SK-N-SH treated with all-trans-retinoic acid at 6 μM for 48 hours (cell line): Measurements from ENCODE around the gene SIL1.

Source experiments
- ATAC-seq: fragments of 200-7000 bp; cut with Tn5 transposase; 3 replicates; pipeline ENCODE4 v1.9.1; 2020; ENCODE audit warnings: mild to moderate bottlenecking, moderate library complexity
- ARNTL ChIP-seq: fragments of 450-650 bp; formaldehyde crosslinking; IDR thresholded peaks from 2 replicates; pipeline ENCODE4 v1.5.0; 2020; ENCODE audit warnings: low read depth, mild to moderate bottlenecking, moderate library complexity, borderline replicate concordance
- BACH2 ChIP-seq: fragments of 250-450 bp; sonication (Bioruptor Pico); IDR thresholded peaks from 2 replicates; pipeline ENCODE4 v1.9.0; 2021; ENCODE audit warnings: mild to moderate bottlenecking, borderline replicate concordance
- CSDC2 ChIP-seq: fragments of 250-450 bp; sonication (Bioruptor Pico); IDR thresholded peaks from 2 replicates; pipeline ENCODE4 v1.5.0; 2020; ENCODE audit warnings: mild to moderate bottlenecking, moderate library complexity
- GLIS3 ChIP-seq: fragments of 250-450 bp; sonication (Bioruptor Pico); IDR thresholded peaks from 2 replicates; pipeline ENCODE4 v1.5.0; 2020; ENCODE audit warnings: mild to moderate bottlenecking, moderate library complexity
- ISL1 ChIP-seq: fragments of 250-450 bp; sonication (Bioruptor Pico); IDR thresholded peaks from 2 replicates; pipeline ENCODE4 v2.1.2; 2022; ENCODE audit warnings: mild to moderate bottlenecking, moderate library complexity
- OSR1 ChIP-seq: fragments of 250-450 bp; sonication (Bioruptor Pico); IDR thresholded peaks from 2 replicates; pipeline ENCODE4 v1.8.0; 2022; ENCODE audit warnings: moderate library complexity, mild to moderate bottlenecking, inconsistent platforms
- RARB ChIP-seq: fragments of 250-450 bp; sonication (Bioruptor Pico); IDR thresholded peaks from 2 replicates; pipeline ENCODE4 v1.8.0; 2021; ENCODE audit warnings: mild to moderate bottlenecking, moderate library complexity
- SNAI2 ChIP-seq: fragments of 250-450 bp; sonication (Bioruptor Pico); IDR thresholded peaks from 2 replicates; pipeline ENCODE4 v1.5.0; 2020; ENCODE audit warnings: mild to moderate bottlenecking, moderate library complexity
- TCF4 ChIP-seq: fragments of 250-450 bp; sonication (Bioruptor Pico); IDR thresholded peaks from 2 replicates; pipeline ENCODE4 v1.8.0; 2021; ENCODE audit warnings: mild to moderate bottlenecking, moderate library complexity, borderline replicate concordance
- ZC3H10 ChIP-seq: fragments of 250-450 bp; sonication (Bioruptor Pico); IDR thresholded peaks from 2 replicates; pipeline ENCODE4 v1.5.1; 2021; ENCODE audit warnings: mild to moderate bottlenecking, moderate library complexity
- ZFP3 ChIP-seq: fragments of 250-450 bp; sonication (Bioruptor Pico); IDR thresholded peaks from 2 replicates; pipeline ENCODE4 v1.5.0; 2020; ENCODE audit warnings: mild to moderate bottlenecking, moderate library complexity
- ZFP30 ChIP-seq: fragments of 450-650 bp; formaldehyde crosslinking; IDR thresholded peaks from 2 replicates; pipeline ENCODE4 v1.5.0; 2022; ENCODE audit warnings: mild to moderate bottlenecking, moderate library complexity
- ZNF565 ChIP-seq: fragments of 450-650 bp; formaldehyde crosslinking; conservative IDR thresholded peaks from 2 replicates; pipeline ENCODE4 v1.5.0; 2020; ENCODE audit warnings: low read depth, mild to moderate bottlenecking, moderate library complexity
- ZNF70 ChIP-seq: fragments of 450-650 bp; formaldehyde crosslinking; IDR thresholded peaks from 2 replicates; pipeline ENCODE4 v1.5.0; 2020; ENCODE audit warnings: mild to moderate bottlenecking, moderate library complexity
- ZNF8 ChIP-seq: fragments of 450-650 bp; formaldehyde crosslinking; IDR thresholded peaks from 2 replicates; pipeline ENCODE4 v1.5.0; 2020; ENCODE audit warnings: mild to moderate bottlenecking, moderate library complexity
- TF ChIP-seq, protein P1 (sequence below): fragments of 250-450 bp; sonication (Bioruptor Pico); IDR thresholded peaks from 2 replicates; pipeline ENCODE4 v1.8.0; 2021; ENCODE audit warnings: low read depth, mild to moderate bottlenecking, moderate library complexity, borderline replicate concordance
- TF ChIP-seq, protein P2 (sequence below): fragments of 250-450 bp; sonication (Bioruptor Pico); IDR thresholded peaks from 2 replicates; pipeline ENCODE4 v1.5.1; 2021; ENCODE audit warnings: mild to moderate bottlenecking, moderate library complexity
- TF ChIP-seq, protein P3 (sequence below): fragments of 250-450 bp; sonication (Bioruptor Pico); IDR thresholded peaks from 2 replicates; pipeline ENCODE4 v1.5.1; 2020; ENCODE audit warnings: low read depth, mild to moderate bottlenecking, moderate library complexity
- TF ChIP-seq, protein P4 (sequence below): fragments of 250-450 bp; sonication (Bioruptor Pico); IDR thresholded peaks from 2 replicates; pipeline ENCODE4 v1.8.0; 2020; ENCODE audit warnings: mild to moderate bottlenecking, moderate library complexity, borderline replicate concordance

Gene SIL1

DNA sequence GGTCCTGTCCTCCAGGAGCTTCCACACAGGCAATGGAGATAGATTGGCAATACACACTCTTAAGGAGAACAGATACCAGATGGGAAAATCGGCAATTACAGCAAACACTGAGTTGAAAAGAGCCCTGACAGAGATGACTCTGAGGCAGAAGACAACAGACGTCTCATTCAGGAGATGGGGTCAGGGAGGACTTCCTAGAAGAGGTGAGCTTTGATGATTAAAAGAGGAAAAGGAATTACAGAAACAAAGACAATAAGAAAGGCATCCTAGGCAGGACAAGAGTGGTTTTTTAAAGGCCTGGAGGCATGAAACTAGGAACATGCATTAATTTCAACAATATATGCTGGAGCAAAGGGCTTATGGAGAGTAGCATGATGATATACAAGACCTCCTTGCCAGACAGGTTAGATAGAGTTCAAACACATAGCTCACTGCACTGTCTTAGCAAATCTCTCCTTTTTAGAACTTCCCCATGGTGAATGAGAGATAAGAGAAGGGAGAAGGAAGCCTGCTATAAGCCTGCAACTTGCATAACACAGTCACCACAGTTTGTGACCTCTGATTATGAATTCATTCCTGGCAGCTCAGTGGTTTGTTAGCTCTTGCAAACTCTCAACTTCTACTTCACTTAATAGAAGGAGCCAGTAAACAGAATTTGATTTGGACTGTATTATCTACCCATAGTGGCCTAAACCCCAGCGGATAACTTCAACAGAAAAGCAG, 48.5 kb downstream of the SIL1 start:
- TF ChIP-seq SNAI2 (CRISPR knock-in tag) (no peak), TCF4 (no peak), ZNF70 (CRISPR knock-in tag) (no peak), RARB (no peak), ZNF565 (CRISPR knock-in tag) (no peak), ZFP30 (no peak), ZC3H10 (CRISPR knock-in tag) (no peak), GLIS3 (CRISPR knock-in tag) (no peak), ISL1 (CRISPR knock-in tag) (no peak), OSR1 (CRISPR knock-in tag) (no peak), BACH2 (CRISPR knock-in tag) (no peak), ZFP3 (CRISPR knock-in tag) (no peak), ARNTL (no peak)
- TF ChIP-seq, protein P1, sequence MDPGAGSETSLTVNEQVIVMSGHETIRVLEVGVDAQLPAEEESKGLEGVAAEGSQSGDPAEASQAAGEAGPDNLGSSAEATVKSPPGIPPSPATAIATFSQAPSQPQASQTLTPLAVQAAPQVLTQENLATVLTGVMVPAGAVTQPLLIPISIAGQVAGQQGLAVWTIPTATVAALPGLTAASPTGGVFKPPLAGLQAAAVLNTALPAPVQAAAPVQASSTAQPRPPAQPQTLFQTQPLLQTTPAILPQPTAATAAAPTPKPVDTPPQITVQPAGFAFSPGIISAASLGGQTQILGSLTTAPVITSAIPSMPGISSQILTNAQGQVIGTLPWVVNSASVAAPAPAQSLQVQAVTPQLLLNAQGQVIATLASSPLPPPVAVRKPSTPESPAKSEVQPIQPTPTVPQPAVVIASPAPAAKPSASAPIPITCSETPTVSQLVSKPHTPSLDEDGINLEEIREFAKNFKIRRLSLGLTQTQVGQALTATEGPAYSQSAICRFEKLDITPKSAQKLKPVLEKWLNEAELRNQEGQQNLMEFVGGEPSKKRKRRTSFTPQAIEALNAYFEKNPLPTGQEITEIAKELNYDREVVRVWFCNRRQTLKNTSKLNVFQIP (CRISPR knock-in tag), result no peak
- TF ChIP-seq, protein P2, sequence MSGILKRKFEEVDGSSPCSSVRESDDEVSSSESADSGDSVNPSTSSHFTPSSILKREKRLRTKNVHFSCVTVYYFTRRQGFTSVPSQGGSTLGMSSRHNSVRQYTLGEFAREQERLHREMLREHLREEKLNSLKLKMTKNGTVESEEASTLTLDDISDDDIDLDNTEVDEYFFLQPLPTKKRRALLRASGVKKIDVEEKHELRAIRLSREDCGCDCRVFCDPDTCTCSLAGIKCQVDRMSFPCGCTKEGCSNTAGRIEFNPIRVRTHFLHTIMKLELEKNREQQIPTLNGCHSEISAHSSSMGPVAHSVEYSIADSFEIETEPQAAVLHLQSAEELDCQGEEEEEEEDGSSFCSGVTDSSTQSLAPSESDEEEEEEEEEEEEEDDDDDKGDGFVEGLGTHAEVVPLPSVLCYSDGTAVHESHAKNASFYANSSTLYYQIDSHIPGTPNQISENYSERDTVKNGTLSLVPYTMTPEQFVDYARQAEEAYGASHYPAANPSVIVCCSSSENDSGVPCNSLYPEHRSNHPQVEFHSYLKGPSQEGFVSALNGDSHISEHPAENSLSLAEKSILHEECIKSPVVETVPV, result no peak
- TF ChIP-seq, protein P3, sequence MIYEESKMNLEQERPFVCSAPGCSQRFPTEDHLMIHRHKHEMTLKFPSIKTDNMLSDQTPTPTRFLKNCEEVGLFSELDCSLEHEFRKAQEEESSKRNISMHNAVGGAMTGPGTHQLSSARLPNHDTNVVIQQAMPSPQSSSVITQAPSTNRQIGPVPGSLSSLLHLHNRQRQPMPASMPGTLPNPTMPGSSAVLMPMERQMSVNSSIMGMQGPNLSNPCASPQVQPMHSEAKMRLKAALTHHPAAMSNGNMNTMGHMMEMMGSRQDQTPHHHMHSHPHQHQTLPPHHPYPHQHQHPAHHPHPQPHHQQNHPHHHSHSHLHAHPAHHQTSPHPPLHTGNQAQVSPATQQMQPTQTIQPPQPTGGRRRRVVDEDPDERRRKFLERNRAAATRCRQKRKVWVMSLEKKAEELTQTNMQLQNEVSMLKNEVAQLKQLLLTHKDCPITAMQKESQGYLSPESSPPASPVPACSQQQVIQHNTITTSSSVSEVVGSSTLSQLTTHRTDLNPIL (CRISPR knock-in tag), result no peak
- ATAC-seq, result no peak

DNA sequence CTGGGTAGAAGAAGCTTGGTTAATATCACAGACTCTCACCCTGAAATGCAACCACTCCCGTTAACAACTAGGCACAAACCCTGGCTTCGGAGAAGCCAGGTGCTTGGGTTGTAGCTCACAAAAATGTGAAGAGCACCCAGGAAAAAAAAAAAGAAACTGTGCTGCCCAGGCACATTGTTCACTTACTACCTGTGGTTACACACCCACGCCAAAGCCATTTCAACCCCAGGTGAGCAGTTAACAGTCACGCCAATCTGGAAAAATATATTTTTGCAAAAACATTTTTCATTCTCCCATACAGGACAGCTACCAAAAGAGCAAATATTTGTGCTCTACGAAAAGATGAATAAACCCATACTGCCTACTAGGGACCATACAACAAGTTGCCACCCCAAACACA, 49.2 kb downstream of the SIL1 start:
- TF ChIP-seq, protein P4, sequence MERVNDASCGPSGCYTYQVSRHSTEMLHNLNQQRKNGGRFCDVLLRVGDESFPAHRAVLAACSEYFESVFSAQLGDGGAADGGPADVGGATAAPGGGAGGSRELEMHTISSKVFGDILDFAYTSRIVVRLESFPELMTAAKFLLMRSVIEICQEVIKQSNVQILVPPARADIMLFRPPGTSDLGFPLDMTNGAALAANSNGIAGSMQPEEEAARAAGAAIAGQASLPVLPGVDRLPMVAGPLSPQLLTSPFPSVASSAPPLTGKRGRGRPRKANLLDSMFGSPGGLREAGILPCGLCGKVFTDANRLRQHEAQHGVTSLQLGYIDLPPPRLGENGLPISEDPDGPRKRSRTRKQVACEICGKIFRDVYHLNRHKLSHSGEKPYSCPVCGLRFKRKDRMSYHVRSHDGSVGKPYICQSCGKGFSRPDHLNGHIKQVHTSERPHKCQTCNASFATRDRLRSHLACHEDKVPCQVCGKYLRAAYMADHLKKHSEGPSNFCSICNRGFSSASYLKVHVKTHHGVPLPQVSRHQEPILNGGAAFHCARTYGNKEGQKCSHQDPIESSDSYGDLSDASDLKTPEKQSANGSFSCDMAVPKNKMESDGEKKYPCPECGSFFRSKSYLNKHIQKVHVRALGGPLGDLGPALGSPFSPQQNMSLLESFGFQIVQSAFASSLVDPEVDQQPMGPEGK (CRISPR knock-in tag), result no peak
- no peak for ATAC-seq

DNA sequence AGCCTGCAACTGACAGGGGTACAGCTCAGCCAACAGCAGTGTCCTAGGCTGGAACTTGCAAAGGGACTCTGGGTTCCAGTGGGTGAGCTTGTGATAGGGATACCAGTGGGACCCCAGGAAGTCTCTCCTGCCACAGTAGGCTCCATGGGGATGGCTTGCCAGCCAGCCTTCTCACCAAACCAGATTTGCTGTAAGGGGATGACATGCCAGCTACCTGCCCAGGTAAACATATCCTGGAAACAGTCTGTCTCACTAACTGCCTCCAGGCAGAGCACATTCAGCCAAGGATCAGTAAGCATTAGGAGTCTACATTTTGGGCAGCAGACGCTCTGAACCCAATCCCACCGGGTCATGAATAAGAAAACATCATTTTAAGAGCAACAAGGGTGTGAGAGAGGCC, 49.9 kb downstream of the SIL1 start:
- peak; percentile 59 for ATAC-seq
- TF ChIP-seq ZNF70 (CRISPR knock-in tag), result no peak
- TF ChIP-seq, protein P2, result no peak
- no peak for TF ChIP-seq RARB
- TF ChIP-seq, protein P1 (CRISPR knock-in tag), result no peak
- TF ChIP-seq ZFP3 (CRISPR knock-in tag), result no peak
- TF ChIP-seq BACH2 (CRISPR knock-in tag), result no peak
- no peak for TF ChIP-seq OSR1 (CRISPR knock-in tag)
- TF ChIP-seq, protein P3 (CRISPR knock-in tag), result no peak
- TF ChIP-seq CSDC2 (CRISPR knock-in tag), result no peak
- TF ChIP-seq, protein P4 (CRISPR knock-in tag), result no peak
- TF ChIP-seq ISL1 (CRISPR knock-in tag), result no peak
- TF ChIP-seq ZNF8, result no peak
- no peak for TF ChIP-seq ZNF565 (CRISPR knock-in tag)
